IMR-90 (cell line): ENCODE results near the gene C1orf52. TPM values are rescaled to one million over a fixed set of nuclear protein-coding genes. Genes with fewer than 3 reads are reported as not detected.

Source experiments
- ATAC-seq: fragments of 200-7000 bp; cut with Tn5 transposase; 2 replicates; pipeline ENCODE4 v1.9.1; 2020; ENCODE audit warnings: low read depth, mild to moderate bottlenecking, moderate library complexity
- BruUV-seq: library from RNA; stranded (reverse); fragments of 400-500 nt; replicated peaks from 2 replicates; lab custom pipeline; 2021; lab: Mats Ljungman, UMichigan
- CTCF ChIA-PET: fragments of 300-600 bp; formaldehyde crosslinking; extraction: SDS; loops from one replicate; lab custom pipeline; 2021; ENCODE audit warnings: antibody characterized with exemption; lab: Yijun Ruan, JAX
- POLR2A ChIA-PET: fragments of 300-600 bp; sonication (Branson Sonifier 250); formaldehyde crosslinking; loops from one replicate; lab custom pipeline; 2022; ENCODE audit warnings: antibody characterized with exemption; ENCODE audit not compliant: unreplicated experiment; lab: Charles Lee
- DNase-seq: peaks from one replicate; pipeline ENCODE4 v3.0.0; 2013
- H2AFZ ChIP-seq: replicated peaks from 2 replicates; pipeline ENCODE3; 2013; ENCODE audit warnings: low read length, mild to moderate bottlenecking; ENCODE audit not compliant: poor library complexity
- H2AK5ac ChIP-seq: 2 replicates; pipeline ENCODE4 v1.6.1; 2013; ENCODE audit warnings: low read depth, low read length, inconsistent platforms
- H2AK9ac ChIP-seq: replicated peaks from 2 replicates; pipeline ENCODE3; 2013; ENCODE audit warnings: mild to moderate bottlenecking, low read depth, low read length, moderate library complexity; ENCODE audit not compliant: poor library complexity
- H2BK120ac ChIP-seq: 2 replicates; pipeline ENCODE4 v1.6.1; 2013; ENCODE audit warnings: low read depth, low read length, inconsistent platforms
- H2BK15ac ChIP-seq: 3 replicates; pipeline ENCODE4 v1.6.1; 2013; ENCODE audit warnings: low read depth, low read length, inconsistent platforms
- H2BK20ac ChIP-seq: 2 replicates; pipeline ENCODE4 v1.6.1; 2013; ENCODE audit warnings: low read depth, mild to moderate bottlenecking, inconsistent platforms, low read length, moderate library complexity
- H2BK5ac ChIP-seq: 2 replicates; pipeline ENCODE4 v1.6.1; 2013; ENCODE audit warnings: mild to moderate bottlenecking, low read depth, low read length, inconsistent platforms; ENCODE audit not compliant: poor library complexity, severe bottlenecking
- H3K14ac ChIP-seq: replicated peaks from 2 replicates; pipeline ENCODE4 v1.6.1; 2013; ENCODE audit warnings: low read depth, low read length, inconsistent platforms
- H3K18ac ChIP-seq: 2 replicates; pipeline ENCODE4 v1.6.1; 2013; ENCODE audit warnings: low read depth, low read length, control low read depth
- H3K23ac ChIP-seq: 2 replicates; pipeline ENCODE4 v1.6.1; 2013; ENCODE audit warnings: low read depth, low read length, inconsistent platforms
- H3K27ac ChIP-seq: 2 replicates; pipeline ENCODE4 v1.5.1; 2013; ENCODE audit warnings: mild to moderate bottlenecking, control low read depth, low read length; ENCODE audit not compliant: insufficient read depth
- H3K27me3 ChIP-seq: 2 replicates; pipeline ENCODE4 v1.6.1; 2013; ENCODE audit warnings: low read length; ENCODE audit not compliant: control insufficient read depth, insufficient read depth
- H3K36me3 ChIP-seq: 2 replicates; pipeline ENCODE4 v1.6.1; 2013; ENCODE audit warnings: low read length, mixed read lengths; ENCODE audit not compliant: control insufficient read depth, insufficient read depth
- H3K4ac ChIP-seq: 2 replicates; pipeline ENCODE4 v1.6.1; 2013; ENCODE audit warnings: low read depth, low read length, inconsistent platforms
- H3K4me1 ChIP-seq: 2 replicates; pipeline ENCODE4 v1.6.1; 2013; ENCODE audit warnings: low read length, mixed read lengths; ENCODE audit not compliant: control insufficient read depth, insufficient read depth
- H3K4me2 ChIP-seq: 2 replicates; pipeline ENCODE4 v1.6.1; 2013; ENCODE audit warnings: low read depth, mild to moderate bottlenecking, control low read depth, low read length, moderate library complexity
- H3K4me3 ChIP-seq: 2 replicates; pipeline ENCODE4 v1.5.1; 2013; ENCODE audit warnings: low read depth, mild to moderate bottlenecking, control low read depth, low read length, moderate library complexity; ENCODE audit not compliant: insufficient read depth
- H3K56ac ChIP-seq: 2 replicates; pipeline ENCODE4 v1.6.1; 2013; ENCODE audit warnings: low read length, inconsistent platforms; ENCODE audit not compliant: insufficient read depth; ENCODE audit errors: extremely low read depth
- H3K79me1 ChIP-seq, 2 experiments: 2 replicates each; pipeline ENCODE4 v1.6.1; 2013; ENCODE audit warnings: low read length in 2 of 2, inconsistent platforms in 1 of 2, low read depth in 1 of 2
- H3K9ac ChIP-seq: 2 replicates; pipeline ENCODE4 v1.6.1; 2013; ENCODE audit warnings: low read depth, low read length, control low read depth
- H3K9me1 ChIP-seq: 2 replicates; pipeline ENCODE4 v1.6.1; 2013; ENCODE audit warnings: low read length, inconsistent platforms; ENCODE audit not compliant: insufficient read depth
- H3K9me3 ChIP-seq: 2 replicates; pipeline ENCODE4 v1.6.1; 2013; ENCODE audit warnings: low read length; ENCODE audit not compliant: control insufficient read depth, insufficient read depth
- H4K20me1 ChIP-seq: 2 replicates; pipeline ENCODE4 v1.6.1; 2013; ENCODE audit warnings: low read length, inconsistent platforms; ENCODE audit not compliant: insufficient read depth
- H4K5ac ChIP-seq: 2 replicates; pipeline ENCODE4 v1.6.1; 2013; ENCODE audit warnings: mild to moderate bottlenecking, low read depth, low read length, control low read depth
- H4K8ac ChIP-seq, 2 experiments: 2 replicates each; pipeline ENCODE4 v1.6.1; 2013; ENCODE audit warnings: low read depth in 2 of 2, low read length in 2 of 2, control low read depth in 1 of 2, inconsistent platforms in 1 of 2
- H4K91ac ChIP-seq: 2 replicates; pipeline ENCODE4 v1.6.1; 2013; ENCODE audit warnings: low read depth, low read length, inconsistent platforms; ENCODE audit not compliant: insufficient read depth
- CEBPB ChIP-seq: IDR thresholded peaks from 2 replicates; pipeline ENCODE4 v1.6.1; 2012; ENCODE audit warnings: low read depth, low read length, improper control_type of control experiment
- CHD1 ChIP-seq: IDR thresholded peaks from 2 replicates; pipeline ENCODE4 v1.6.1; 2012; ENCODE audit warnings: low read depth, low read length, improper control_type of control experiment
- FOS ChIP-seq: fragments of 150-350 bp; IDR thresholded peaks from 2 replicates; pipeline ENCODE4 v1.6.1; 2016; ENCODE audit warnings: low read depth, low read length
- MAFK ChIP-seq: IDR thresholded peaks from 2 replicates; pipeline ENCODE4 v1.6.1; 2012; ENCODE audit warnings: low read depth, low read length, improper control_type of control experiment
- MAZ ChIP-seq: IDR thresholded peaks from 2 replicates; pipeline ENCODE4 v1.6.1; 2012; ENCODE audit warnings: low read depth, mild to moderate bottlenecking, low read length, improper control_type of control experiment, moderate library complexity, borderline replicate concordance
- MXI1 ChIP-seq: IDR thresholded peaks from 2 replicates; pipeline ENCODE4 v1.6.1; 2012; ENCODE audit warnings: low read depth, mild to moderate bottlenecking, low read length, moderate library complexity, borderline replicate concordance
- NFE2L2 ChIP-seq: fragments of 150-350 bp; IDR thresholded peaks from 2 replicates; pipeline ENCODE4 v1.6.1; 2016; ENCODE audit warnings: low read depth, mild to moderate bottlenecking, low read length
- POLR2A ChIP-seq: IDR thresholded peaks from 2 replicates; pipeline ENCODE4 v1.6.1; 2012; ENCODE audit warnings: mild to moderate bottlenecking, low read depth, low read length
- RAD21 ChIP-seq: IDR thresholded peaks from 2 replicates; pipeline ENCODE4 v1.6.1; 2012; ENCODE audit warnings: low read length, improper control_type of control experiment
- RFX5 ChIP-seq: IDR thresholded peaks from 2 replicates; pipeline ENCODE4 v1.8.0; 2012; ENCODE audit warnings: low read depth, mild to moderate bottlenecking, low read length, moderate library complexity
- WGBS, 2 experiments: methylation state at CpG; one replicate each; pipeline versions ENCODE4 v1.1.5 to v1.1.7; 2013; ENCODE audit warnings: missing lambda C conversion rate in 2 of 2; ENCODE audit not compliant: insufficient read length in 1 of 2; ENCODE audit errors: extremely low coverage in 2 of 2; 5-methylcytosine and 5-hydroxymethylcytosine counted together
- dilution Hi-C: fragments of 300-500 bp; cut with HindIII; formaldehyde crosslinking; loops from one replicate; pipeline ENCODE4 v1.14.3; 2018; ENCODE audit warnings: low sequenced_read_pairs; ENCODE audit not compliant: unreplicated experiment
- in situ Hi-C: fragments of 300-500 bp; cut with MboI; formaldehyde crosslinking; loops from 3 replicates; pipeline ENCODE4 v1.14.3; 2019; ENCODE audit warnings: low sequenced_read_pairs, inconsistent platforms, mixed read lengths
- intact Hi-C: fragments of 100-400 bp; cut with micrococcal nuclease; formaldehyde crosslinking; loops from 2 replicates; pipeline ENCODE4 v1.10.0; 2022
- polyA plus RNA-seq, 3 experiments: library from polyadenylated mRNA; depleted of rRNA; stranded (reverse); fragments of >200 nt; gene quantifications; 2 replicates each; pipeline ENCODE4 v1.2.3, GENCODE V29; 2012; ENCODE audit warnings: low replicate concordance in 1 of 3
- total RNA-seq: library from RNA; depleted of rRNA; stranded (reverse); fragments of >200 nt; gene quantifications from 2 replicates; pipeline ENCODE4 v1.2.3, GENCODE V29; 2012
- TF ChIP-seq, protein P1 (sequence below): fragments of 150-350 bp; IDR thresholded peaks from 2 replicates; pipeline ENCODE4 v1.6.1; 2017; ENCODE audit warnings: mild to moderate bottlenecking, antibody characterized with exemption, low read length, low read depth
- TF ChIP-seq, protein P2 (sequence below): fragments of 150-350 bp; IDR thresholded peaks from 2 replicates; pipeline ENCODE4 v1.6.1; 2016; ENCODE audit warnings: low read depth, mild to moderate bottlenecking, low read length, moderate library complexity, borderline replicate concordance
- TF ChIP-seq, protein P3 (sequence below): conservative IDR thresholded peaks from 2 replicates; pipeline ENCODE4 v1.5.1; 2012; ENCODE audit warnings: mild to moderate bottlenecking, low read depth, low read length, improper control_type of control experiment

The C1orf52 gene
- total and polyA plus RNA-seq, 2 of the 4 experiments (the other 2 are of a cell fraction), result 16.3 to 33.5 TPM

DNA sequence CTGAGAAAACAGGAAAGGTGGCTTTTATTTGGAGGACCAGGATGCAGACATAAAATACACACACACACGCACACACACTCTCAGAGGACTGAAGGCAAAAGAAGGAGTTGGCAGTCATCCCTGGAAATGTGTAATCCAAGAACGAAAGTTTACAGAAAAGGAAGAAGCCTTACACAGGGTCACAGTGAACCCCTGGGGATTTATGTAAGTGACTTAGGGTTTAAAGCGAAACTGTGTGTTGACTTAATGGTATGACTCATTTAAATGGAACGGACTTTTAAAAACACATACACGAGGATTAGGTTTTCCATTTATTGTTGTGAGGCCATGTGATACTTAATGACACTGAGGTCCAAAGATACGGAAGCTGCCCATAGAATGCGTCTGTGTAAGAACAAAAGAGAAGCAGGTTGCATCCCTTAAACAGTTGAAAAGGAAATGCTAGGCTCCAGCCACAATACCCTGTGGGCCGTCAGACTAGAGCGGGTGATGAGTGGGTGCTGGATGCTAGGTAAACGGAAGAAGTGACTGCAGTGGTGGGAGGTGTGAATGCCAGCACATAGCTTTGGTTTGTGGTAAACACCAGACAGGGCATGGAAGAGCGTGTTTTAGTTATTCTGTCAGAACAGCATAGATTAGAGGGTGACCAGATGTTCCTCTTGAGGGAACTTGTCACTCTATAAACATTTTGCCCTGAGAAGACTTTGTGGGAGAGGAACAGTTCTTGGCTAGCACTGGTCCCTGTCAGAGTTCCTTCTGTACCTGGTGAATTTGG is 38.6 kb upstream of the C1orf52 start:
- BruUV-seq, result no TSS peak
- Histone ChIP-seq H4K5ac (peak overlapping the region; percentile 68), H3K23ac (peak overlapping the region; percentile 46), H2BK5ac (peak overlapping the region; percentile 82), H3K27me3 (no peaks in the 10 kb centered on the region), H2BK20ac (peak overlapping the region; percentile 80), H2AK9ac (peak overlapping the region; percentile 77), H4K20me1 (peaks cover 3% of the 10 kb centered on the region; the same call in 1 of the 2 replicates), H3K4me2 (peak overlapping the region; percentile 81), H2BK120ac (peak overlapping the region; percentile 86), H3K4me3 (peak overlapping the region; percentile 17; the same call in 1 of the 2 replicates), H3K18ac (peak overlapping the region; percentile 83), H4K8ac (peak overlapping the region in 1 of 2 experiments; percentile 59; a peak in 2 of 4 replicates), H3K9me3 (no peaks in the 10 kb centered on the region), H3K14ac (peak overlapping the region; percentile 55), H3K56ac (no peak overlapping the region; the same call in 1 of the 2 replicates), H2BK15ac (peak overlapping the region; percentile 3; the same call in 2 of the 3 replicates), H3K79me1 (peaks cover 0 to 10% of the 10 kb centered on the region in 2 experiments; a peak in 1 of 4 replicates), H2AK5ac (peak overlapping the region; percentile 56; the same call in 1 of the 2 replicates), H3K9me1 (peaks cover 22% of the 10 kb centered on the region), H3K4me1 (peaks cover 19% of the 10 kb centered on the region), H3K27ac (peak overlapping the region; percentile 79), H3K4ac (peak overlapping the region; percentile 72), H3K9ac (no peak overlapping the region; the same call in 1 of the 2 replicates), H4K91ac (peak overlapping the region; percentile 60), H2AFZ (peak overlapping the region; percentile 75), H3K36me3 (no peaks in the 10 kb centered on the region)
- dilution Hi-C loops (no loop called here), intact Hi-C loops (no loop called here), in situ Hi-C loops (no loop called here)
- ChIA-PET POLR2A (interaction anchor here (1.4 kb wide), 1 partner anchor 287 kb away, joined by 3 read pairs; no protein-coding TSS in a partner anchor), CTCF (interaction anchor here (1.0 to 1.1 kb wide), 2 partner anchors 10 to 354 kb away, joined by 3 to 4 read pairs; no protein-coding TSS in a partner anchor)
- DNase-seq, result peak; percentile 100
- 17% methylated on average over 2 of the region's 11 CpGs; no CpG with 5 or more reads in 1 of the 2 experiments for WGBS, 2 experiments
- ATAC-seq, result peak; percentile 87
- TF ChIP-seq FOS, result peak; percentile 80
- TF ChIP-seq MAZ, result no peak
- no peak for TF ChIP-seq POLR2A
- TF ChIP-seq CHD1, result no peak; the same call in 1 of the 2 replicates
- TF ChIP-seq RFX5, result no peak
- TF ChIP-seq, protein P1, sequence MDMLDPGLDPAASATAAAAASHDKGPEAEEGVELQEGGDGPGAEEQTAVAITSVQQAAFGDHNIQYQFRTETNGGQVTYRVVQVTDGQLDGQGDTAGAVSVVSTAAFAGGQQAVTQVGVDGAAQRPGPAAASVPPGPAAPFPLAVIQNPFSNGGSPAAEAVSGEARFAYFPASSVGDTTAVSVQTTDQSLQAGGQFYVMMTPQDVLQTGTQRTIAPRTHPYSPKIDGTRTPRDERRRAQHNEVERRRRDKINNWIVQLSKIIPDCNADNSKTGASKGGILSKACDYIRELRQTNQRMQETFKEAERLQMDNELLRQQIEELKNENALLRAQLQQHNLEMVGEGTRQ, result peak; percentile 46; the same call in 1 of the 2 replicates
- peak; percentile 35; the same call in 1 of the 2 replicates for TF ChIP-seq MAFK
- peak; percentile 25; the same call in 1 of the 2 replicates for TF ChIP-seq RAD21
- peak; percentile 16; the same call in 1 of the 2 replicates for TF ChIP-seq MXI1
- peak; percentile 7; the same call in 1 of the 2 replicates for TF ChIP-seq NFE2L2
- TF ChIP-seq, protein P2, sequence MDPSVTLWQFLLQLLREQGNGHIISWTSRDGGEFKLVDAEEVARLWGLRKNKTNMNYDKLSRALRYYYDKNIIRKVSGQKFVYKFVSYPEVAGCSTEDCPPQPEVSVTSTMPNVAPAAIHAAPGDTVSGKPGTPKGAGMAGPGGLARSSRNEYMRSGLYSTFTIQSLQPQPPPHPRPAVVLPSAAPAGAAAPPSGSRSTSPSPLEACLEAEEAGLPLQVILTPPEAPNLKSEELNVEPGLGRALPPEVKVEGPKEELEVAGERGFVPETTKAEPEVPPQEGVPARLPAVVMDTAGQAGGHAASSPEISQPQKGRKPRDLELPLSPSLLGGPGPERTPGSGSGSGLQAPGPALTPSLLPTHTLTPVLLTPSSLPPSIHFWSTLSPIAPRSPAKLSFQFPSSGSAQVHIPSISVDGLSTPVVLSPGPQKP, result no peak
- TF ChIP-seq CEBPB, result peak; percentile 54
- TF ChIP-seq, protein P3, sequence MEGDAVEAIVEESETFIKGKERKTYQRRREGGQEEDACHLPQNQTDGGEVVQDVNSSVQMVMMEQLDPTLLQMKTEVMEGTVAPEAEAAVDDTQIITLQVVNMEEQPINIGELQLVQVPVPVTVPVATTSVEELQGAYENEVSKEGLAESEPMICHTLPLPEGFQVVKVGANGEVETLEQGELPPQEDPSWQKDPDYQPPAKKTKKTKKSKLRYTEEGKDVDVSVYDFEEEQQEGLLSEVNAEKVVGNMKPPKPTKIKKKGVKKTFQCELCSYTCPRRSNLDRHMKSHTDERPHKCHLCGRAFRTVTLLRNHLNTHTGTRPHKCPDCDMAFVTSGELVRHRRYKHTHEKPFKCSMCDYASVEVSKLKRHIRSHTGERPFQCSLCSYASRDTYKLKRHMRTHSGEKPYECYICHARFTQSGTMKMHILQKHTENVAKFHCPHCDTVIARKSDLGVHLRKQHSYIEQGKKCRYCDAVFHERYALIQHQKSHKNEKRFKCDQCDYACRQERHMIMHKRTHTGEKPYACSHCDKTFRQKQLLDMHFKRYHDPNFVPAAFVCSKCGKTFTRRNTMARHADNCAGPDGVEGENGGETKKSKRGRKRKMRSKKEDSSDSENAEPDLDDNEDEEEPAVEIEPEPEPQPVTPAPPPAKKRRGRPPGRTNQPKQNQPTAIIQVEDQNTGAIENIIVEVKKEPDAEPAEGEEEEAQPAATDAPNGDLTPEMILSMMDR, result no peak
